HG03108 (cell line): ENCODE results near the gene ATP8B3.
"Not testable (repeated sequence)": the region's sequence is repeated elsewhere in the genome, so short reads cannot be mapped to it uniquely, and the experiment has no call there.

Source experiments
- ATAC-seq: cut with Tn5 transposase; IDR thresholded peaks from one replicate; pipeline ENCODE4 v1.9.1; 2021; ENCODE audit warnings: moderate library complexity; ENCODE audit not compliant: unreplicated experiment

Gene ATP8B3

GRCh38 chr19:1774989-1775772, 36.9 kb downstream of the ATP8B3 start:
- ATAC-seq: no peak

- ATAC-seq: no peak
Observed at GRCh38 chr19:1773184-1773583, 38.9 kb downstream of the ATP8B3 start.

- ATAC-seq: no peak
Observed at GRCh38 chr19:1770866-1771576, 41.1 kb downstream of the ATP8B3 start.

- ATAC-seq: no peak
Observed at GRCh38 chr19:1769645-1769985, 42.5 kb downstream of the ATP8B3 start.

GRCh38 chr19:1768918-1769644, 43.0 kb downstream of the ATP8B3 start:
- no peak for ATAC-seq

- no peak for ATAC-seq
Observed at GRCh38 chr19:1768248-1768647, 43.8 kb downstream of the ATP8B3 start.

- ATAC-seq: no peak
Observed at GRCh38 chr19:1767464-1767933, 44.6 kb downstream of the ATP8B3 start.

- no peak for ATAC-seq
Observed at GRCh38 chr19:1766800-1767352, 45.2 kb downstream of the ATP8B3 start.

GRCh38 chr19:1765904-1766799, 45.9 kb downstream of the ATP8B3 start:
- ATAC-seq: no peak

GRCh38 chr19:1765232-1765903, 46.7 kb downstream of the ATP8B3 start:
- no peak for ATAC-seq

GRCh38 chr19:1764729-1765128, 47.3 kb downstream of the ATP8B3 start:
- no peak for ATAC-seq

GRCh38 chr19:1763648-1764639, 48.1 kb downstream of the ATP8B3 start:
- ATAC-seq: no peak

GRCh38 chr19:1762243-1763117, 49.6 kb downstream of the ATP8B3 start:
- no peak for ATAC-seq

- ATAC-seq: no peak
Observed at GRCh38 chr19:1761528-1762242, 50.4 kb downstream of the ATP8B3 start.

GRCh38 chr19:1760786-1761527, 51.1 kb downstream of the ATP8B3 start:
- not testable (repeated sequence) for ATAC-seq

- no peak for ATAC-seq
Observed at GRCh38 chr19:1760020-1760419, 52.1 kb downstream of the ATP8B3 start.
